ENCODE data around the gene FAM161B. TPM values are rescaled to one million over a fixed set of nuclear protein-coding genes. Genes with fewer than 3 reads are reported as not detected.
"Not testable (repeated sequence)": the region's sequence is repeated elsewhere in the genome, so short reads cannot be mapped to it uniquely, and the experiment has no call there.

The FAM161B gene
- polyA plus RNA-seq, 2 of the 4 experiments (the other 2 are of a cell fraction) = 1.6 TPM

DNA sequence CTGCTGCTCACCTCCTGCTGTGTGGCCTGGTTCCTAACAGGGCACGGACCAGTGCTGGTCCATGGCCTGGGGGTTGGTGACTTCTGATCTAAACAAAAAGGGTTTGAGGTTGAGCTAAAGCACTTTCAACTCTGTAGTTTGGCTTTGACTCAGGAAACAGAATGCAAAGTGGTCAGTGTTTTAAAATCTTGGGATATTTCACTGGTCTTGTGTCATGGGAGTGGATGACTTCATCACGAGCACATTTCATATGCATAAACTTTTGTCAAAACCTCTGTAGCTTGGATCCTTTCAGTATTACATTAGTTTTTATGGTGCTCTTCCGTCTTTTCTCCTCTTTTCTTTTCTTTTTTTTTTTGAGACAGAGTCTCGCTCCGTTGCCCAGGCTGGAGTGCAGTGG, 25.6 kb downstream of the FAM161B start:
- H3K9me3 ChIP-seq = no peaks in the 10 kb centered on the region
- ChIA-PET POLR2A (no interaction called here), CTCF (interaction anchor here (0.6 kb wide), 1 partner anchor 164 kb away, joined by 3 read pairs; a partner anchor contains a TSS)
- no peak overlapping the region for H3K27ac ChIP-seq
- H3K4me2 ChIP-seq = no peak overlapping the region
- ATAC-seq (no peak), DNase-seq (ENCODE audit: low read depth in 1 of 2, low spot score in 1 of 2) (no peak), FAIRE-seq (no peak)
- no peaks in the 10 kb centered on the region for H3K4me1 ChIP-seq
- TF ChIP-seq SMC3 (IDR thresholded peaks at IDR 0.05) = no peak
- TF ChIP-seq RCOR1 (IDR thresholded peaks at IDR 0.05; ENCODE audit: low read depth, low read length) = no peak
- no peak for TF ChIP-seq CBX2 (IDR thresholded peaks at IDR 0.05; ENCODE audit: borderline replicate concordance, low read depth)
- no peak for TF ChIP-seq JUN (IDR thresholded peaks at IDR 0.05)
- TF ChIP-seq, protein P1, sequence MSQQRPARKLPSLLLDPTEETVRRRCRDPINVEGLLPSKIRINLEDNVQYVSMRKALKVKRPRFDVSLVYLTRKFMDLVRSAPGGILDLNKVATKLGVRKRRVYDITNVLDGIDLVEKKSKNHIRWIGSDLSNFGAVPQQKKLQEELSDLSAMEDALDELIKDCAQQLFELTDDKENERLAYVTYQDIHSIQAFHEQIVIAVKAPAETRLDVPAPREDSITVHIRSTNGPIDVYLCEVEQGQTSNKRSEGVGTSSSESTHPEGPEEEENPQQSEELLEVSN (IDR thresholded peaks at IDR 0.05; ENCODE audit: borderline replicate concordance, low read depth) = no peak
- no peak for TF ChIP-seq CBX8 (IDR thresholded peaks at IDR 0.05)
- no peak for TF ChIP-seq CHD4 (IDR thresholded peaks at IDR 0.05; ENCODE audit: borderline replicate concordance)
- no peak for TF ChIP-seq HOXB13 (CRISPR knock-in tag; IDR thresholded peaks at IDR 0.05; ENCODE audit: low read depth)
- TF ChIP-seq MYC (IDR thresholded peaks at IDR 0.05; ENCODE audit: borderline replicate concordance, low read length) = no peak
- TF ChIP-seq RNF2 (IDR thresholded peaks at IDR 0.05; ENCODE audit: borderline replicate concordance, low read depth) = no peak
- TF ChIP-seq ZSCAN20 (CRISPR knock-in tag; IDR thresholded peaks at IDR 0.05) = no peak
- TF ChIP-seq, protein P2, sequence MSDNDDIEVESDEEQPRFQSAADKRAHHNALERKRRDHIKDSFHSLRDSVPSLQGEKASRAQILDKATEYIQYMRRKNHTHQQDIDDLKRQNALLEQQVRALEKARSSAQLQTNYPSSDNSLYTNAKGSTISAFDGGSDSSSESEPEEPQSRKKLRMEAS (IDR thresholded peaks at IDR 0.05) = no peak
- TF ChIP-seq TP53 (CRISPR knock-in tag; IDR thresholded peaks at IDR 0.05) = no peak
- TF ChIP-seq, protein P3, sequence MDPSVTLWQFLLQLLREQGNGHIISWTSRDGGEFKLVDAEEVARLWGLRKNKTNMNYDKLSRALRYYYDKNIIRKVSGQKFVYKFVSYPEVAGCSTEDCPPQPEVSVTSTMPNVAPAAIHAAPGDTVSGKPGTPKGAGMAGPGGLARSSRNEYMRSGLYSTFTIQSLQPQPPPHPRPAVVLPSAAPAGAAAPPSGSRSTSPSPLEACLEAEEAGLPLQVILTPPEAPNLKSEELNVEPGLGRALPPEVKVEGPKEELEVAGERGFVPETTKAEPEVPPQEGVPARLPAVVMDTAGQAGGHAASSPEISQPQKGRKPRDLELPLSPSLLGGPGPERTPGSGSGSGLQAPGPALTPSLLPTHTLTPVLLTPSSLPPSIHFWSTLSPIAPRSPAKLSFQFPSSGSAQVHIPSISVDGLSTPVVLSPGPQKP (IDR thresholded peaks at IDR 0.05; ENCODE audit: low read depth, low read length) = no peak
- TF ChIP-seq, protein P4, sequence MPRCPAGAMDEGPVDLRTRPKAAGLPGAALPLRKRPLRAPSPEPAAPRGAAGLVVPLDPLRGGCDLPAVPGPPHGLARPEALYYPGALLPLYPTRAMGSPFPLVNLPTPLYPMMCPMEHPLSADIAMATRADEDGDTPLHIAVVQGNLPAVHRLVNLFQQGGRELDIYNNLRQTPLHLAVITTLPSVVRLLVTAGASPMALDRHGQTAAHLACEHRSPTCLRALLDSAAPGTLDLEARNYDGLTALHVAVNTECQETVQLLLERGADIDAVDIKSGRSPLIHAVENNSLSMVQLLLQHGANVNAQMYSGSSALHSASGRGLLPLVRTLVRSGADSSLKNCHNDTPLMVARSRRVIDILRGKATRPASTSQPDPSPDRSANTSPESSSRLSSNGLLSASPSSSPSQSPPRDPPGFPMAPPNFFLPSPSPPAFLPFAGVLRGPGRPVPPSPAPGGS (IDR thresholded peaks at IDR 0.05) = no peak
- TF ChIP-seq ZC3H11A (IDR thresholded peaks at IDR 0.05) = no peak
- H3K4me3 ChIP-seq = no peak overlapping the region
- WGBS (ENCODE audit: missing lambda C conversion rate) = 97% methylated on average over 5 of the region's 5 CpGs

DNA sequence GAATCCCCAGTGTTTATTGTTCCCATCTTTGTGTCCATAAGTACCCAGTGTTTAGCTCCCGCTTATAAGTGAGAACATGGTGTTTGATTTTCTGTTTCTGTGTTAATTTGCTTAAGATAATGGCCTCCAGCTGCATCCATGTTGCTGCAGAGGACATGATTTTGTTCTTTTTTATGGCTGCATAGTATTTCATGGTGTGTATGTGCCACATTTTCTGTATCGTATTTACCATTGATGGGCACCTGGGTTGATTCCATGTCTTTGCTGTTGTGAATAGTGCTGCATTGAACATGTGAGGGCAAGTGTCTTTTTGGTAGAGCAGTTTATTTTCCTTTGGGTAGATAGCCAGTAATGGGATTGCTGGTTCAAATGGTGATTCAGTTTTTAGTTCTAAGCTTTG, 30.4 kb downstream of the FAM161B start:
- H3K9me3 ChIP-seq; ATAC-seq; H3K4me1 ChIP-seq; H3K4me3 ChIP-seq; DNase-seq (ENCODE audit: low read depth in 1 of 2, low spot score in 1 of 2); FAIRE-seq; POLR2A ChIA-PET; H3K27ac ChIP-seq; H3K4me2 ChIP-seq: not testable (repeated sequence)
- WGBS (ENCODE audit: missing lambda C conversion rate) = 97% methylated on average over 2 of the region's 2 CpGs
- CTCF ChIA-PET = interaction anchor here (1.5 kb wide), 1 partner anchor 16 kb away, joined by 8 read pairs; no protein-coding TSS in a partner anchor

DNA sequence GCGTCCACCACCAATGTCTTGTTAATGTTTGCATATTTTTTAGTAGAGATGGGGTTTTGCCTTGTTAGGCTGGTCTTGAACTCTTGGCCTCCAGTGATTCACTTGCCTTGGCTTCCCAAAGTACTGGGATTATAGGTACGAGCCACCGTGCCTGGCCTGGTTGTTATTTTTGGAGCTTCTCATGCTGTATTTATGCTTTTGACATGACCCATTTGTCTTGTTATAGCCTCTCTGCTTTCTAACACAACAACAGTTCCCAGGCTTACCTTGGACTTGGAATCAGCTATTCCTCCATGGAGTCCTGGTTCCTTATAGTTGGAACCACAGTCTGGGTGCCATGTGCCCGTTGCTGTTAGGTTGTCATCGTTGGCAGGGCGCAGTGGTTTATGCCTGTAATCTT, 33.6 kb downstream of the FAM161B start:
- ChIA-PET CTCF (interaction anchor here (0.6 to 1.9 kb wide), 2 partner anchors 31 to 62 kb away, joined by 3 to 4 read pairs; no protein-coding TSS in a partner anchor), POLR2A (no interaction called here)
- H3K9me3 ChIP-seq = 0 out of 3 replicates have a peak, but pooled peaks cover 4% of the 10 kb centered on the region
- no peak for FAIRE-seq
- ATAC-seq = no peak
- no peak overlapping the region for H3K27ac ChIP-seq
- no peak for DNase-seq (ENCODE audit: low read depth in 1 of 2, low spot score in 1 of 2)
- WGBS (ENCODE audit: missing lambda C conversion rate) = 95% methylated on average over 6 of the region's 6 CpGs
- TF ChIP-seq ZNF302 (CRISPR knock-in tag; IDR thresholded peaks at IDR 0.05) (no peak), SMC3 (IDR thresholded peaks at IDR 0.05) (no peak), CBX2 (IDR thresholded peaks at IDR 0.05; ENCODE audit: borderline replicate concordance, low read depth) (no peak), CEBPB (IDR thresholded peaks at IDR 0.05) (no peak), ZFP36 (IDR thresholded peaks at IDR 0.05; ENCODE audit: borderline replicate concordance, partially characterized antibody) (no peak), GATA3 (IDR thresholded peaks at IDR 0.05; ENCODE audit: borderline replicate concordance) (no peak), HDAC2 (IDR thresholded peaks at IDR 0.05) (no peak), HOXB5 (CRISPR knock-in tag; IDR thresholded peaks at IDR 0.05) (no peak), NPAS2 (CRISPR knock-in tag; IDR thresholded peaks at IDR 0.05; ENCODE audit: borderline replicate concordance) (no peak), CHD4 (IDR thresholded peaks at IDR 0.05; ENCODE audit: borderline replicate concordance) (no peak), CHD2 (IDR thresholded peaks at IDR 0.05; ENCODE audit: low read length, partially characterized antibody) (no peak)
- H3K4me2 ChIP-seq = no peak overlapping the region
- H3K4me1 ChIP-seq = 0 out of 3 replicates have a peak, but pooled peaks cover 6% of the 10 kb centered on the region
- no peak overlapping the region for H3K4me3 ChIP-seq

Measured in A549 (cell line).